ENCODE measurements around the gene PLEKHF1.
A peak's percentile ranks its signal among the peaks of the same experiment; 100 is the strongest.
"Not testable (repeated sequence)": the region's sequence is repeated elsewhere in the genome, so short reads cannot be mapped to it uniquely, and the experiment has no call there.

The PLEKHF1 gene

DNA sequence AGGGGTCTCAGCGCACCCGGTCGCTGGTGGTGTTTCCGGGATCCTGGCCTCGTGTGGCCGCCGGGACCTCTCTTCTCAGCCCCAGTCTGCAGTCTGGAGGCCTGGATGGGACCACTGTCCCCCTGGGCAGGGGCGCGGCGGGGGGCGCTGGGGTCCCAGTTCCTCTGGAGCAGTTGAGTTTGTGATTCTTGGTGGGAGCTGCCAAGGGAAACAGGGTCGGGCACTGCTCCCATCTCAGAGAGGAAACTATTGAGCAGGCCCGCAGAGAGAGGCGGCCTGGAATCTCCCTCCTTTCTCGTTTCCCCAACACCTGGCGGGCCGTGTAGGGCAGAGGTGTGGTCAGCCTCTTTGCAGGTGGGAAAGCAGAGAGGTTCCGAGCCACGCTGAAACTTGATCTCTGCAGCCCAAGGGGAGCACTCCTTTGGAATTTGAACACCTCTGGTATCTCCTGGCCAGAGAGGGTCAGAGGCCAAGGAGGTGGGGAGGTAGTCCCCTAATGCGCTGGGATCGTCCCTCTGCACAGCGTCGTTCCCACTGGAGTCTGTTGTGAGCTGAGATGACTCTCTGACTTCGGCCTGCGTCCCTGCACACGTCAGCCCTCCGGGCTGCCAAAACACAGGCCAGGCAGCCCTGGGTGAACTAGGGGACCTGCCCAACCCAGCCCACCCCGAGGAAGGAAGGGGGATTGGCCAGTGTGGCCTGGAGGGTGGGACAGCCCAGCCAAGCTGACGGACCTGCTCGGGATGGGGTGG, 741 bp downstream of the PLEKHF1 start:
- no peak for DNase-seq

- peak; percentile 84 for DNase-seq
Observed at GRCh38 chr19:29666578-29667386, 1.5 kb downstream of the PLEKHF1 start.

- DNase-seq = no peak
Observed at GRCh38 chr19:29667387-29667783, 2.1 kb downstream of the PLEKHF1 start.

DNA sequence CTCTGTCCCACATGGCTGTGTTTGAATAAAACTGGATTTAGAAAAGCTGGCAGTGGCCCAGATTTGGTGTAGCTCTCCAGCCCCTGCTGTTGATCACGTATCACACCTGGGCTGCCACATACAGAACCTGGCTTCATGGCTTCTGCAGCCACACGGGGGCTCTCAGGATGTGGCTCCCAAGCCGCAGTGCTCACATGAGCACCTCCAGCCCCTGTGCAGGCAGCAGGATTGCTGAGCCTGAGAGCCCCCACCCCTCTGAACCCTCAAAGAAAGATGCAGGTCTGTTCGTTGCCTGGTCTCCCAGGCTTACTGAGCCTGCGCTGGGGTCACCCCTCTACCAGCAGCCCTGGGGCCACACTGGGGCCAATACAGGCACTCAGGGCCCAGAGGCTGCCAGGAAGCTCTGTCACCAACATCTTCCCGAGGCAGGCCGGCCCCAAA, 2.7 kb downstream of the PLEKHF1 start:
- no peak for DNase-seq

DNA sequence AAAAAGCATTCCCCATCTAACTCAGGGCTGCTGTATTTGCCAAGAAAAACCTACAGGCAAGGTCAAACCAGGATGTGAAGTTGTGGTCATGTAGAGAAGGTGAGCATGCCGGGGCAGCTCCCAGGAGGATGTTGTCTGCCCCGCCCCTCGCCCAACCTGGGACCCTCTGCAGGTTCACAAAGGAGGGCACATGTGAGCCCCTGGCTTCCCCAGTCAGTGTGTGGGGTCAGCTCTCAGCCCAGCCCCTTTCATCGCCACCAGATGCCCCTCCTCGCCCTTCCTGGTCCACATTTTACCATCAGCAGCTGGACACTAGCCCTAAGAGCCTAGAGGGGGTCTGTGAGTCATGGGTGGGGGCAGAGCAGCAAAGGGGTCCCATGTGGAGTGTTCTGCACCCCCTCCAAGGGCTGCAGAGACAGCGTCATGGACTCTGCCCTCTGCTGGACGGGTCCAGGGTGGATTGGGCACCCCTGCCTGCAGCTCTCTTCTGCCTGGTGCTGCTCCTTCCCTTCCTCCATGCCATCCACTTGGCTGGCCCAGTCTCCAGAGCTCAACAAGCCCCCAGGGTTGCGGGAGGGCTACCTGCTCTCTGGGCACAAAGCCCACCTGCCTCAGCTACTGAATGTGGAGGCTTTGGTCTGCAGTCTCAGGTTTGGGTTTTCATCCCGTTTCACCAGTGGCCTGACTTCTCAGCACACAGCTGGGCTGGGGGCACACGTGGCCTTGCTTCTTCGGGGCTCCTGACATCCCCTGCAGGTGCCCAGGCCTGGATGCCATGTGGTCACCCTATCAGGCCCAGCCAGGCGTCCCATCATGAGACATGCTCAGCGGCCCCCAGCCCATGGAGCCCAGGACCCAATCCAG, 3.7 kb downstream of the PLEKHF1 start:
- no peak for DNase-seq

DNA sequence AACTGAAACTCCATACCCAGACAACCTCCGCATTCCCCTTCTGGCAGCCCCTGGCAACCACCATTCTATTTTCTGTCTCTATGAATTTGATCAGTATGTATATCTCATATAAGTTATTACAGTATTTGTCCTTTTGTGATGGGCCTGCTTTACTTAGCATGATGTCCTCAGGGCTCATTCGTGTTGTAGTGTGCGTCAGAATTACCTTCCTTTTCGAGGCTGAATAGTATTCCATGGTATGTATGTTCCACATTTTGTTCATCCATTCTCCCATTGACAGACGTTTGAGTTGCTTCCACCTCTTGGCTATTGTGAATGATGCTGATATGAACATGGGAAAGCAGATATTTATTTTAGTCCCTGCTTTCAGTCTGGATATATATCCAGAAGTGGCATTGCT, 5.0 kb downstream of the PLEKHF1 start:
- DNase-seq = no peak

DNA sequence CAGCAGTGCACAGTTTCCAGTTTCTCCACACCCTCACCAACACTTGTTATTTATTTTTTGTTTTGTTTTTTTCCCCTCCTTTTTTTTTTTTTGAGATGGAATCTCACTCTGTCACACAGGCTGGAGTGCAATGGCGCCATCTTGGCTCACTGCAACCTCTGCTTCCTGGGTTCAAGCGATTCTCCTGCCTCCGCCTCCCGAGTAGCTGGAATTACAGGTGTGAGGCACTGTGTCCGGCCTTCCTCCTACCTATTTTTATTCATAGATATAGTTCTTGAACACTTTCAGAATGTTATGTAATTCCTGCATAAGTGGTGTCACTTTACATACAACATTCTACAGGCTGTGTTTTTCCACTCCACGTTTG, 5.7 kb downstream of the PLEKHF1 start:
- not testable (repeated sequence) for DNase-seq

DNA sequence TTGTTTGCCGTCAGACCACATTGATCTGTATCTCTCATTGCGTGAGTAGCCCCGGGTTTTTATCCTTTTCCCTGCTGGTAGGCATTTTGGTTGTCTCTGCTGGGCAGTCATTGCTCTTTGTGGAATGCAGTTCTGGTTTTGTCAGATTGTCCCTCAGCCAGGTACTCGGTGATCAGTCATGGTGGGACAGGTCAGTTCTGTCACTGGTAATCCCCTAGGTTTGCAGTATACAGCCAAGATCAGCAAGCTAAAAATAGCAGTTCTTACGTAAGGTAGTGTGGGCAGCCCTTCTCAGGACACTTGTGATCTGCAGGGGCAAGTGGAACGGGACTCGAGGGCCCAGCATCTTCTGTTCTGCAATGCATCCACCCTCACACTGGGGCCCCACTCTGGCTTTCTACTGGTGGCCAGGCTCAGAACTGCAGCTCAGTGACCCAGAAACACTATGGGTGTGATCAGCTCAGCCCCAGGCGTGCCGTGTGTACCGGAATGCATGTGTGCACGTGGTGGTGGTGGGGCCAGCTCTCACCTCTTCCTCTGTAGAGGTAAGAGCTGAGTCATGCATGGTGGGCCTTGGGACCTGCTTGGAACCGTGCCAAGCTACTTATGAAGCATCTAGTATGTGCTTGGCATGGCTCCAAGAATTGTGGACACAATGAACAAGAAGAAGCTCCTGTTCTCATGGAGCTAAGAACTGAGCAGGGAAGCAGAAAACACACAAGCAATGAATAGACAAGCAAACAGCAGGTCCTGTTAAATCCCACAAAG, 6.3 kb downstream of the PLEKHF1 start:
- no peak for DNase-seq

- no peak for DNase-seq
Observed at GRCh38 chr19:29672319-29672932, 7.2 kb downstream of the PLEKHF1 start.

GRCh38 chr19:29672933-29673336, 7.7 kb downstream of the PLEKHF1 start:
- DNase-seq = no peak

DNA sequence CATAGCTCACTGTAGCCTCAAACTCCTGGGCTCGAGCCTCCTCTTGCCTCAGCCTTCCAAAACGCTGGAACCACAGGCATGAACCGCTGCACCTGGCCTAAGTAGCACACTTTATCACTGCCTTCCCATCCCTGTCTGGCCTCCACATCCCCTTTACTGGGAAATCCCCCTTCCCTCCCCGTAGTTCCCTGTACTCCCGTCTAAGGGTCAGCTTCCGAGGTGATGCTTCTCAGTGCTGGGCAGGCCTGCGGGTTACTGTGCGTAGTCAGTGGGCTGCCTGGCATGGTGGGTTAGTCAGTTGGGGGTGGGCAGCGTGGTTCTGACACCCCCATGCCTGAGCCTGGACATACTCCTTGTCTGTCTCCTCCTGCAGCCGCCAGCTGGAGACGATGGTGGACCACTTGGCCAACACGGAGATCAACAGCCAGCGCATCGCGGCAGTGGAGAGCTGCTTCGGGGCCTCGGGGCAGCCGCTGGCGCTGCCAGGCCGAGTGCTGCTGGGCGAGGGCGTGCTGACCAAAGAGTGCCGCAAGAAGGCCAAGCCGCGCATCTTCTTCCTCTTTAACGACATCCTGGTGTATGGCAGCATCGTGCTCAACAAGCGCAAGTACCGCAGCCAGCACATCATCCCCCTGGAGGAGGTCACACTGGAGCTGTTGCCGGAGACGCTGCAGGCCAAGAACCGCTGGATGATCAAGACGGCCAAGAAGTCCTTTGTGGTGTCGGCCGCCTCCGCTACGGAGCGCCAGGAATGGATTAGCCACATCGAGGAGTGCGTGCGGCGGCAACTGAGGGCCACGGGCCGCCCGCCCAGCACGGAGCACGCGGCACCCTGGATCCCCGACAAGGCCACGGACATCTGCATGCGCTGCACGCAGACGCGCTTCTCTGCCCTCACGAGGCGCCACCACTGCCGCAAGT, 8.4 kb downstream of the PLEKHF1 start:
- DNase-seq = no peak

- no peak for DNase-seq
Observed at GRCh38 chr19:29674374-29675119, 9.3 kb downstream of the PLEKHF1 start.

DNA sequence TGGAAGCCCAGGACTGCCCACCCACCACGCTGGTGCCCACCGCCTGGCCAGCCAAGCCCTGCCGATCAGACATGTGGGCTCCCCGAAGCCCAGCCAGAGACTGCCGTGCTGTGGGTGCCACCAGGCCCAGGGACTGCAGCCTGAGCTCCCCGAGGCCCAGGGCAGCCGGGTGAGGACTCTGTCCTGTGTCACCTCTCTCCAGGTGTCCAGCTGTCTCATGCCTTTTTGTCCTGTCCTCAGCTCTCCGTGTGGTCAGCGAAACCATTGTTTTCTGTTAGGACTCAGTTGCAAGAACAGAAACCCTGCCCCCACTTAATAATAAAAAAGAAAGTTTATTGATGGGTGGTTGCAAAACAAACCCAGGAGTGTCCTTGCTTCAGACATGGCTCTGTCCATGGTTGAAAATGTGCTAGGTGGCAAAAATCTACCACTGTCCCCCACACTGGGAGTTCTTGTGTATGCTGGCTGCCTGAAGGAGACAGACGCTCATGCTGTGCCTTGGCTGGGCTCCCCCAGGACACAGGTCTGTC, 9.9 kb downstream of the PLEKHF1 start:
- no peak for DNase-seq

GRCh38 chr19:29675650-29676186, 10.5 kb downstream of the PLEKHF1 start:
- DNase-seq = no peak

GRCh38 chr19:29676586-29676985, 11.3 kb downstream of the PLEKHF1 start:
- no peak for DNase-seq

DNA sequence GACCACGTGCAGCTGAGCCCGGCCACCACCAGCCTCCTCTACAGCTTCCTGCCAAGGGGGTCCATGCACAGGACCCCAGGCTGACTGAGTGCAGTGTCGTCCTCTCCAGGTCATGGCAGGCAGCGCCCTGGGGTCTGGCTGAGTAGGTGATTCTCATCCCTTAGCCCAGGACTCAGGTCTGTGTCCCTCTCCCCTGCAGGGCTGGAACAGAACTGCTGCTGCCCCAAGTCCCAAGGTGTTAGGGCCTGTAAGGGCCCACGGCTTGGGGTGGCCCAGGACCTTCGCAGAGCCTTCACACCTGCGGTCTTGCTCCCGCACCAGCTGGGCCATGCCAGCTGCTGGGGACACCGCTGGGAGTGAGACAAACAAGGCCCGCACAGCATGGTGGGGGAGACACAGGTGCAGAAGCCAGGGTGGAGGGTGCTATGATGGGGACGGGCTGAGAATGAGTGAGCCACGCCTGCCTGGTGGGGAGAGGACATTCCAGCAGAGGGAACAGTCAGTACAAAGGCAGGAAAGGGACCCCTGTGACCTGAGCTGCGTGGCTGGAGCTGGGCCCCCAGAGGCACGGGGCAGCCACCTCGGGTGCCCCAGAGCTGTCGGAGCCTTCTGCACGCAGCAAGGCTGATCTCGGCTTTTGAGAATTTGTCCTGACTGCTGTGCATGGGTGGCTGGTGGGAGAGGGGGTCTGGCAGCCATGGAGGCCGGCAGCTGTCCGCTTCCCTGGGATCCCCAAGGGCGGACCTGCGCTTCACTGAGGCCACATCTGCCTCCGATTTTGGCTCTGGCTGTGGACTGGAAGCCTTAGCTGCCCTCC, 11.9 kb downstream of the PLEKHF1 start:
- DNase-seq = no peak

GRCh38 chr19:29678484-29679106, 13.3 kb downstream of the PLEKHF1 start:
- DNase-seq = no peak

DNA sequence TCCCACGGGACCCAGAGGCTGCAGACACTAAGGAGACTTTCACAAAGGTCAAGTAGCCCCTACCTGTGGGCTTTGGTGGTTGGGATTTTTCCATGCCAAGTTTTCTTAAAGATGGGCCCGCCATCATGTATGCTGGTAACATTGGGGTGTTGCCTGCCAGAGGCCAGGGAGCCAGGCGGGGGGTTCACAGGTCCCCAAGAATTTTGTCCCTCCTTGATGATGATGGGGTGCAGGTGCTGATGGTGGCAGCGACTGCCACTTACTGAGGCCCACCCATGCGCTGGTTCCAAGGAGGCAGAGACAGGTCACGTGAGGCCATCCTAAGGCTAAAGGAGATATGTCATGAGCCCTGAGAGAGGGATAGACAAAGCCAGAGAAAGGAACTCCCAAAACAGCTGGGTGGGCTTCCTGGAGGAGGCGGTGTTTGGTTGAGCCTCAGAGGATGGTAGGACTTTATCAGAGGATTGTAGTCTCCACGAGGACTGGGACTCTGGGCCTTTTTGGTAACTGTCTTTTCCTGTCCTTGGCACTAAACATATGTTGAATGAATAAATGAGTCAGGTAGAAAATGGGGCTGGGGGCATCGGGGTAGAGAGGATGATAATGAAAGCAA, 14.4 kb downstream of the PLEKHF1 start:
- DNase-seq = no peak

Data from left hindlimb (tissue), 1 donor.